Nephron (organoid): ENCODE data around the gene GFY.

Source experiments
- H3K27ac Mint-ChIP-seq, 3 experiments: 2 replicates each; pipeline ENCODE4 v1.8.0; 2020; ENCODE audit warnings: mixed read lengths in 3 of 3, mild to moderate bottlenecking in 2 of 3, moderate library complexity in 1 of 3
- H3K27me3 Mint-ChIP-seq: 2 replicates; pipeline ENCODE4 v1.8.0; 2021; ENCODE audit warnings: low read depth, mild to moderate bottlenecking, moderate library complexity, mixed read lengths
- H3K36me3 Mint-ChIP-seq: 2 replicates; pipeline ENCODE4 v1.8.0; 2020; ENCODE audit warnings: low read depth, mixed read lengths
- H3K4me1 Mint-ChIP-seq: 2 replicates; pipeline ENCODE4 v1.8.0; 2020; ENCODE audit warnings: mixed read lengths
- H3K4me3 Mint-ChIP-seq, 3 experiments: 2 replicates each; pipeline ENCODE4 v1.8.0; 2020; ENCODE audit warnings: mild to moderate bottlenecking in 3 of 3, mixed read lengths in 3 of 3, moderate library complexity in 2 of 3
- H3K9me3 Mint-ChIP-seq: 2 replicates; pipeline ENCODE4 v1.8.0; 2020; ENCODE audit warnings: mixed read lengths
- CTCF ChIP-seq, 3 experiments: fragments of 200-600 bp; sonication (generic); IDR thresholded peaks; one replicate each; pipeline ENCODE4 v1.5.0; 2021; ENCODE audit warnings: antibody characterized with exemption in 3 of 3; ENCODE audit not compliant: unreplicated experiment in 3 of 3

Gene GFY

GRCh38 chr19:49447485-49448431 lies 22.6 kb downstream of the GFY start:
- Mint-ChIP-seq H3K9me3 (no peaks in the 10 kb centered on the region), H3K27me3 (peaks cover 14% of the 10 kb centered on the region), H3K36me3 (peaks cover 32% of the 10 kb centered on the region), H3K4me1 (peaks cover 8% of the 10 kb centered on the region), H3K27ac (no peak overlapping the region), H3K4me3 (peak overlapping the region in 2 of 3 experiments; percentile 48 to 77)
- no peak for TF ChIP-seq CTCF (IDR thresholded peaks at IDR 0.05; ENCODE audit: unreplicated experiment in 3 of 3)

GRCh38 chr19:49448432-49448786 lies 23.2 kb downstream of the GFY start:
- Mint-ChIP-seq H3K27ac (no peak overlapping the region), H3K36me3 (peaks cover 32% of the 10 kb centered on the region), H3K4me1 (peaks cover 12% of the 10 kb centered on the region), H3K27me3 (peaks cover 7% of the 10 kb centered on the region), H3K4me3 (peak overlapping the region; percentile 77 to 99 (median 78)), H3K9me3 (no peaks in the 10 kb centered on the region)
- no peak for TF ChIP-seq CTCF (IDR thresholded peaks at IDR 0.05; ENCODE audit: unreplicated experiment in 3 of 3)

DNA sequence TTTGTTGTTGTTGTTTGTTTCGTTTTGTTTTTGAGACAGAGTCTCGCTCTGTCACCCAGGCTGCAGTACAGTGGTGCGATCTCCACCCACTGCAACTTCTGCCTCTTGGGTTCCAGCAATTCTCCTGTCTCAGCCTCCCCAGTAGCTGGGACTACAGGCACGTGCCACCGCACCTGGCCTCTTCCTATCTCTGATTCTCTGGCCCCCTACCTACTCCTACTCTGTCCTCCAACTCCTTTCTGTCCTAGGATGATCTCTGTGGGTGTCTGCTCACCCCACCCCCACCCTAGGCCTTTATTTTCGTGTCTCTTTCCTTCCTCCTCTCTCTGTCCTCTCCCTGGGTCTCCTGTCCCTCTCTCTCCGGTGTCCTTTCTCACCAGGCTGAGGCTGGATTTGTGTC lies 25.2 kb downstream of the GFY start:
- Mint-ChIP-seq H3K4me1 (peaks cover 12% of the 10 kb centered on the region), H3K9me3 (no peaks in the 10 kb centered on the region), H3K4me3 (peak overlapping the region; percentile 95 to 99 (median 99)), H3K27ac (no peak overlapping the region), H3K27me3 (no peaks in the 10 kb centered on the region), H3K36me3 (peaks cover 32% of the 10 kb centered on the region)
- TF ChIP-seq CTCF (IDR thresholded peaks at IDR 0.05; ENCODE audit: unreplicated experiment in 3 of 3), result no peak

GRCh38 chr19:49451430-49452181 lies 26.4 kb downstream of the GFY start, which contains the start of gene PIH1D1:
Gene PIH1D1, minus strand, starts transcription at chr19:49451814. Its CDS starts 240 bp downstream, at chr19:49451574.
- H3K36me3 Mint-ChIP-seq, result peaks cover 35% of the 10 kb centered on the region
- peaks cover 19% of the 10 kb centered on the region for H3K4me1 Mint-ChIP-seq
- peak within 1 kb of the TSS; percentile 93 to 99 (median 98) for H3K27ac Mint-ChIP-seq
- H3K9me3 Mint-ChIP-seq, result no peaks in the 10 kb centered on the region
- H3K27me3 Mint-ChIP-seq, result no peaks in the 10 kb centered on the region
- H3K4me3 Mint-ChIP-seq, result peak within 1 kb of the TSS; percentile 95 to 99 (median 99)
- peak in 1 of 3 experiments; percentile 31 for TF ChIP-seq CTCF (IDR thresholded peaks at IDR 0.05; ENCODE audit: unreplicated experiment in 3 of 3)

DNA sequence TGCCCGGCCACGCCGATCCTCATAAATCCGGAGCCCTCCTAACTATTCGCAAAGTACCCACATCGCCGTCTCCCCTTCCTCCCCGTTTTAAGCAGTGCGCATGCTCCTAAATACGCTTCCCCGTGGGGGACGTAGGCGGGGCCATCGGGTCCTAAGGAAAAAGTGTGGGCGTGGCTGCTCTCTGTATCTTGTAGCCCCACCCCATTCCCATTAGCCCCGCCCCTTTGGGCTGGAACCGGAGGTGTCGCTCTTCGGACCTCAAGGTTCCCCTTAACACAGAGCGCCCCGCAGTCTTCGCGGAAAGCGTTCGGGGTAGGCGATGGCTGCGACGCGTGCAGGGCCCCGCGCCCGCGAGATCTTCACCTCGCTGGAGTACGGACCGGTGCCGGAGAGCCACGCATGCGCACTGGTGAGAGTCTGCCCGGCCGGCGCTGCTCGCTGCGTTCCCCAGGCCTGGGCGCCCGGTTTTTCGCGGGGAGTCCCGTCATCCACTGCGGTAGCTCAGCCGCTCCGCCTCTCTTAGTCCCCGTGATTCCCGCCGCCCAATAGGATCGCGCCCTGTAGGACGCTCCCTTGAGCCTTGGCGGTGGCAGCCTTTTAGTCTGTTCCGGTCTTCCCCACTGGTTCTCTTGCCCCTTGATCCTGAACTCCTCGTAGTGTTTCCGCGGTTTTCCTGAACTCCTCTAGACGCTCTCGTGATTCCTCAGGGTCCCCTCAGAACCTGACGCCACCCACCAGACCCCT lies 28.0 kb downstream of the GFY start, which contains the start of gene ALDH16A1:
Gene ALDH16A1, plus strand, starts transcription at position 213 of the 744 bp plus-strand sequence. Its CDS starts 107 bp downstream, at position 320.
- Mint-ChIP-seq H3K27ac (peak within 1 kb of the TSS; percentile 98 to 100 (median 99)), H3K36me3 (peaks cover 32% of the 10 kb centered on the region), H3K4me1 (peaks cover 19% of the 10 kb centered on the region), H3K27me3 (no peaks in the 10 kb centered on the region), H3K9me3 (no peaks in the 10 kb centered on the region), H3K4me3 (peak within 1 kb of the TSS; percentile 95 to 99 (median 99))
- TF ChIP-seq CTCF (IDR thresholded peaks at IDR 0.05; ENCODE audit: unreplicated experiment in 3 of 3), result no peak
